ENCODE data around the gene PLEKHG1. TPM values are rescaled to one million over a fixed set of nuclear protein-coding genes. Genes with fewer than 3 reads are reported as not detected.

Gene PLEKHG1
- total RNA-seq, 1 experiment from 2014 or later, result 0.08 TPM

- H3K4me1 ChIP-seq (replicated peaks), result no peaks in the 10 kb centered on the region
- no peaks in the 10 kb centered on the region for H3K9me3 ChIP-seq (replicated peaks)
- no peak overlapping the region for H3K4me3 ChIP-seq
- no peaks in the 10 kb centered on the region for H3K36me3 ChIP-seq
- no peak overlapping the region for H3K27ac ChIP-seq
- no peak for DNase-seq (ENCODE audit: low read depth in 1 of 2, low spot score in 2 of 2)
- H3K27me3 ChIP-seq (replicated peaks), result no peaks in the 10 kb centered on the region
These were observed 22.9 kb upstream of the PLEKHG1 start for GRCh38 chr6:150576651-150577226.

GRCh38 chr6:150579611-150580010, 20.1 kb upstream of the PLEKHG1 start:
- Histone ChIP-seq H3K9me3 (replicated peaks) (no peaks in the 10 kb centered on the region), H3K27me3 (replicated peaks) (no peaks in the 10 kb centered on the region), H3K4me1 (replicated peaks) (no peaks in the 10 kb centered on the region), H3K36me3 (no peaks in the 10 kb centered on the region), H3K4me3 (no peak overlapping the region), H3K27ac (no peak overlapping the region)
- DNase-seq (ENCODE audit: low read depth in 1 of 2, low spot score in 2 of 2), result no peak

GRCh38 chr6:150580489-150580888, 19.2 kb upstream of the PLEKHG1 start:
- H3K4me1 ChIP-seq (replicated peaks), result no peaks in the 10 kb centered on the region
- no peak overlapping the region for H3K27ac ChIP-seq
- no peaks in the 10 kb centered on the region for H3K9me3 ChIP-seq (replicated peaks)
- H3K27me3 ChIP-seq (replicated peaks), result no peaks in the 10 kb centered on the region
- no peak for DNase-seq (ENCODE audit: low read depth in 1 of 2, low spot score in 2 of 2)
- no peaks in the 10 kb centered on the region for H3K36me3 ChIP-seq
- H3K4me3 ChIP-seq, result no peak overlapping the region

- Histone ChIP-seq H3K27me3 (replicated peaks) (no peaks in the 10 kb centered on the region), H3K4me3 (no peak overlapping the region), H3K36me3 (no peaks in the 10 kb centered on the region), H3K4me1 (replicated peaks) (no peaks in the 10 kb centered on the region), H3K9me3 (replicated peaks) (no peaks in the 10 kb centered on the region), H3K27ac (no peak overlapping the region)
- DNase-seq (ENCODE audit: low read depth in 1 of 2, low spot score in 2 of 2), result no peak
These were observed 15.6 kb upstream of the PLEKHG1 start for GRCh38 chr6:150584065-150584464.

- DNase-seq (ENCODE audit: low read depth in 1 of 2, low spot score in 2 of 2), result no peak
- no peaks in the 10 kb centered on the region for H3K36me3 ChIP-seq
- H3K4me1 ChIP-seq (replicated peaks), result no peaks in the 10 kb centered on the region
- no peak overlapping the region for H3K27ac ChIP-seq
- H3K9me3 ChIP-seq (replicated peaks), result no peaks in the 10 kb centered on the region
- H3K27me3 ChIP-seq (replicated peaks), result no peaks in the 10 kb centered on the region
- no peak overlapping the region for H3K4me3 ChIP-seq
These were observed 15.1 kb upstream of the PLEKHG1 start for GRCh38 chr6:150584596-150584995.

GRCh38 chr6:150586850-150587359, 12.8 kb upstream of the PLEKHG1 start:
- Histone ChIP-seq H3K36me3 (no peaks in the 10 kb centered on the region), H3K27me3 (replicated peaks) (peaks cover 8% of the 10 kb centered on the region), H3K27ac (no peak overlapping the region), H3K9me3 (replicated peaks) (no peaks in the 10 kb centered on the region), H3K4me1 (replicated peaks) (no peaks in the 10 kb centered on the region), H3K4me3 (no peak overlapping the region)
- DNase-seq (ENCODE audit: low read depth in 1 of 2, low spot score in 2 of 2), result no peak

- H3K4me3 ChIP-seq, result no peak overlapping the region
- no peaks in the 10 kb centered on the region for H3K36me3 ChIP-seq
- H3K27me3 ChIP-seq (replicated peaks), result peaks cover 8% of the 10 kb centered on the region
- no peaks in the 10 kb centered on the region for H3K4me1 ChIP-seq (replicated peaks)
- no peak for DNase-seq (ENCODE audit: low read depth in 1 of 2, low spot score in 2 of 2)
- no peaks in the 10 kb centered on the region for H3K9me3 ChIP-seq (replicated peaks)
- H3K27ac ChIP-seq, result no peak overlapping the region
These were observed 12.0 kb upstream of the PLEKHG1 start for GRCh38 chr6:150587637-150588036.

GRCh38 chr6:150588888-150589499, 10.7 kb upstream of the PLEKHG1 start:
- H3K27ac ChIP-seq, result no peak overlapping the region
- peaks cover 8% of the 10 kb centered on the region for H3K27me3 ChIP-seq (replicated peaks)
- no peak overlapping the region for H3K4me3 ChIP-seq
- H3K36me3 ChIP-seq, result no peaks in the 10 kb centered on the region
- H3K9me3 ChIP-seq (replicated peaks), result no peaks in the 10 kb centered on the region
- H3K4me1 ChIP-seq (replicated peaks), result no peaks in the 10 kb centered on the region
- no peak for DNase-seq (ENCODE audit: low read depth in 1 of 2, low spot score in 2 of 2)

- DNase-seq (ENCODE audit: low read depth in 1 of 2, low spot score in 2 of 2), result no peak
These were observed 9.8 kb upstream of the PLEKHG1 start for GRCh38 chr6:150589852-150590251.

GRCh38 chr6:150590446-150590845, 9.2 kb upstream of the PLEKHG1 start:
- no peaks in the 10 kb centered on the region for H3K36me3 ChIP-seq
- DNase-seq (ENCODE audit: low read depth in 1 of 2, low spot score in 2 of 2), result no peak
- no peak overlapping the region for H3K4me3 ChIP-seq
- no peaks in the 10 kb centered on the region for H3K4me1 ChIP-seq (replicated peaks)
- H3K9me3 ChIP-seq (replicated peaks), result no peaks in the 10 kb centered on the region
- H3K27me3 ChIP-seq (replicated peaks), result peaks cover 8% of the 10 kb centered on the region
- no peak overlapping the region for H3K27ac ChIP-seq

More at GRCh38 chr6:150589852-150590251, 9.8 kb upstream of the PLEKHG1 start:
- H3K4me1 ChIP-seq (replicated peaks), result no peaks in the 10 kb centered on the region
- H3K27me3 ChIP-seq (replicated peaks), result peaks cover 8% of the 10 kb centered on the region
- H3K36me3 ChIP-seq, result no peaks in the 10 kb centered on the region
- no peak overlapping the region for H3K4me3 ChIP-seq
- no peak overlapping the region for H3K27ac ChIP-seq
- H3K9me3 ChIP-seq (replicated peaks), result no peaks in the 10 kb centered on the region

- no peak for DNase-seq (ENCODE audit: low read depth in 1 of 2, low spot score in 2 of 2)
- Histone ChIP-seq H3K27ac (no peak overlapping the region), H3K4me1 (replicated peaks) (no peaks in the 10 kb centered on the region), H3K27me3 (replicated peaks) (peaks cover 23% of the 10 kb centered on the region), H3K4me3 (no peak overlapping the region), H3K36me3 (no peaks in the 10 kb centered on the region), H3K9me3 (replicated peaks) (no peaks in the 10 kb centered on the region)
These were observed 7.2 kb upstream of the PLEKHG1 start for GRCh38 chr6:150592377-150592995.

GRCh38 chr6:150593119-150593518, 6.6 kb upstream of the PLEKHG1 start:
- H3K27ac ChIP-seq, result no peak overlapping the region
- H3K36me3 ChIP-seq, result no peaks in the 10 kb centered on the region
- H3K9me3 ChIP-seq (replicated peaks), result no peaks in the 10 kb centered on the region
- peaks cover 23% of the 10 kb centered on the region for H3K27me3 ChIP-seq (replicated peaks)
- H3K4me1 ChIP-seq (replicated peaks), result no peaks in the 10 kb centered on the region
- DNase-seq (ENCODE audit: low read depth in 1 of 2, low spot score in 2 of 2), result no peak
- no peak overlapping the region for H3K4me3 ChIP-seq

- Histone ChIP-seq H3K27ac (no peak overlapping the region), H3K9me3 (replicated peaks) (no peaks in the 10 kb centered on the region), H3K27me3 (replicated peaks) (peaks cover 48% of the 10 kb centered on the region), H3K4me1 (replicated peaks) (peaks cover 15% of the 10 kb centered on the region), H3K4me3 (no peak overlapping the region), H3K36me3 (no peaks in the 10 kb centered on the region)
- DNase-seq (ENCODE audit: low read depth in 1 of 2, low spot score in 2 of 2), result no peak
These were observed 3.2 kb upstream of the PLEKHG1 start for GRCh38 chr6:150596439-150596838.

- Histone ChIP-seq H3K9me3 (replicated peaks) (no peaks in the 10 kb centered on the region), H3K4me1 (replicated peaks) (peaks cover 15% of the 10 kb centered on the region), H3K27me3 (replicated peaks) (peaks cover 63% of the 10 kb centered on the region), H3K36me3 (no peaks in the 10 kb centered on the region), H3K4me3 (no peak overlapping the region), H3K27ac (no peak overlapping the region)
- no peak for DNase-seq (ENCODE audit: low read depth in 1 of 2, low spot score in 2 of 2)
These were observed 1.3 kb upstream of the PLEKHG1 start for GRCh38 chr6:150598401-150598800.

Data from SJSA1 (cell line).